ENCODE measurements around the gene ANKRD13B.
"Not testable (repeated sequence)": the region's sequence is repeated elsewhere in the genome, so short reads cannot be mapped to it uniquely, and the experiment has no call there.

The ANKRD13B gene

GRCh38 chr17:29557739-29558116, 35.2 kb upstream of the ANKRD13B start:
- TF ChIP-seq ZNF280D (tag by site-specific recombination; IDR thresholded peaks at IDR 0.05): no peak
- 0 out of 2 replicates have a peak, but pooled peaks have one; percentile 23 for TF ChIP-seq ZNF121 (tag by site-specific recombination; IDR thresholded peaks at IDR 0.05)
- Histone ChIP-seq H3K4me3 (ENCODE audit: low read depth, low read length) (no peak overlapping the region), H3K36me3 (ENCODE audit: control insufficient read depth in 2 of 2, insufficient read depth in 1 of 2, low read length in 2 of 2) (peaks cover 8% of the 10 kb centered on the region in 2 experiments), H3K9me3 (ENCODE audit: control insufficient read depth, insufficient read depth, low read depth, low read length) (no peaks in the 10 kb centered on the region), H3K4me1 (ENCODE audit: control insufficient read depth, insufficient read depth, low read length) (no peaks in the 10 kb centered on the region), H3K27ac (ENCODE audit: extremely low read depth, low read depth, low read length) (no peak overlapping the region)
- ChIA-PET CTCF (interaction anchor here (0.5 to 1.7 kb wide), 3 partner anchors 187 to 250 kb away, joined by 3 read pairs; no protein-coding TSS in a partner anchor), POLR2A (interaction anchor here (1.1 to 2.1 kb wide), 2 partner anchors 9 to 27 kb away, joined by 3 to 11 read pairs; partner anchors contain the start of gene ABHD15)

- H3K4me1 ChIP-seq (ENCODE audit: control insufficient read depth, insufficient read depth, low read length); H3K4me3 ChIP-seq (ENCODE audit: low read depth, low read length); H3K27ac ChIP-seq (ENCODE audit: extremely low read depth, low read depth, low read length); H3K9me3 ChIP-seq (ENCODE audit: control insufficient read depth, insufficient read depth, low read depth, low read length): not testable (repeated sequence)
- peaks cover 9 to 12% of the 10 kb centered on the region in 2 experiments for H3K36me3 ChIP-seq (ENCODE audit: control insufficient read depth in 2 of 2, insufficient read depth in 1 of 2, low read length in 2 of 2)
- ChIA-PET CTCF (interaction anchor here (1.1 to 1.7 kb wide), 2 partner anchors 188 to 201 kb away, joined by 3 read pairs; no protein-coding TSS in a partner anchor), POLR2A (interaction anchor here (1.1 to 2.1 kb wide), 2 partner anchors 8 to 27 kb away, joined by 3 to 11 read pairs; partner anchors contain the start of gene ABHD15)
- peak; percentile 98 for TF ChIP-seq ZNF366 (tag by site-specific recombination; conservative IDR thresholded peaks at IDR 0.05)
These were observed 34.8 kb upstream of the ANKRD13B start for GRCh38 chr17:29558139-29558538.

DNA sequence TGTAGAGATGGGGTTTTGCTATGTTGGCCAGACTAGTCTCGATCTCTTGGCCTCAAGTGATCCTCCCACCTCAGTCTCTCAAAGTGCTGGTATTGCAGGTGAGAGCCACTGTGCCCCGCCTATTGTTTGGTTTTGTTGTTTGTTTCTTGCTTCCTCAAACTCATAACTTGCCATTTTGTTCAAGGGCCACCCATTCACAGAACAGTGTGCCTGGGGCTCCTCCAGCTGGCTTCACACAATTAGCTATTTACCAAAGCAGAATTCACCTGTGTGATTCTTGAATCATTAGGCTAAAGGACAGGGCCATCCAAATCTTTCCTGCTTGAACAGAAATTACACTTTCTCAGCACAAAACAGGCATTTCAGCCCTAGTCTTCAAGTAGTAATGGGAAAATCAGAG, 33.3 kb upstream of the ANKRD13B start:
- ChIA-PET POLR2A (interaction anchor here (0.5 to 1.1 kb wide), 2 partner anchors 8 to 42 kb away, joined by 3 to 4 read pairs; no protein-coding TSS in a partner anchor), CTCF (interaction anchor here (0.8 to 1.7 kb wide), 2 partner anchors 189 to 193 kb away, joined by 3 read pairs; no protein-coding TSS in a partner anchor)
- H3K4me3 ChIP-seq (ENCODE audit: low read depth, low read length): no peak overlapping the region
- TF ChIP-seq ZNF280C (tag by site-specific recombination; IDR thresholded peaks at IDR 0.05) (no peak), ZNF510 (tag by site-specific recombination; IDR thresholded peaks at IDR 0.05; ENCODE audit: insufficient replicate concordance) (no peak), ZNF239 (tag by site-specific recombination; IDR thresholded peaks at IDR 0.05) (no peak), ZNF391 (tag by site-specific recombination; IDR thresholded peaks at IDR 0.05; ENCODE audit: borderline replicate concordance, low read depth) (no peak), ZNF280D (tag by site-specific recombination; IDR thresholded peaks at IDR 0.05) (no peak), ZNF624 (tag by site-specific recombination; IDR thresholded peaks at IDR 0.05) (no peak), SALL2 (tag by site-specific recombination; IDR thresholded peaks at IDR 0.05; ENCODE audit: borderline replicate concordance) (no peak), ZNF76 (tag by site-specific recombination; IDR thresholded peaks at IDR 0.05; ENCODE audit: borderline replicate concordance, low read depth) (no peak), ZNF473 (tag by site-specific recombination; IDR thresholded peaks at IDR 0.05) (no peak), SCRT1 (tag by site-specific recombination; IDR thresholded peaks at IDR 0.05; ENCODE audit: borderline replicate concordance) (no peak), ZNF837 (tag by site-specific recombination; IDR thresholded peaks at IDR 0.05) (no peak), ZSCAN16 (tag by site-specific recombination; IDR thresholded peaks at IDR 0.05) (no peak), BCL11A (tag by site-specific recombination; IDR thresholded peaks at IDR 0.05; ENCODE audit: low read depth) (no peak), TSHZ1 (tag by site-specific recombination; IDR thresholded peaks at IDR 0.05; ENCODE audit: borderline replicate concordance) (no peak), ZNF138 (tag by site-specific recombination; IDR thresholded peaks at IDR 0.05; ENCODE audit: borderline replicate concordance) (no peak), REPIN1 (tag by site-specific recombination; IDR thresholded peaks at IDR 0.05; ENCODE audit: low read depth) (no peak)

More for the DNA sequence above, 33.3 kb upstream of the ANKRD13B start:
- Histone ChIP-seq H3K4me1 (ENCODE audit: control insufficient read depth, insufficient read depth, low read length) (no peaks in the 10 kb centered on the region; the same call in 1 of the 2 replicates), H3K9me3 (ENCODE audit: control insufficient read depth, insufficient read depth, low read depth, low read length) (no peaks in the 10 kb centered on the region), H3K36me3 (ENCODE audit: control insufficient read depth in 2 of 2, insufficient read depth in 1 of 2, low read length in 2 of 2) (peaks cover 9 to 14% of the 10 kb centered on the region in 2 experiments), H3K27ac (ENCODE audit: extremely low read depth, low read depth, low read length) (no peak overlapping the region)
